Esophagus (tissue), 2 donors: ENCODE data around the gene DOCK8. TPM values are rescaled to one million over a fixed set of nuclear protein-coding genes. Genes with fewer than 3 reads are reported as not detected.
A peak's percentile ranks its signal among the peaks of the same experiment; 100 is the strongest.

Source experiments
- H3K27ac ChIP-seq, 2 donors: one replicate each; pipeline ENCODE4 v1.5.1; 2013; ENCODE audit warnings: low read depth in 2 of 2, mild to moderate bottlenecking in 2 of 2, inconsistent platforms in 1 of 2, low read length in 1 of 2, moderate library complexity in 1 of 2
- H3K27me3 ChIP-seq, 2 donors: one replicate each; pipeline ENCODE4 v1.6.1; 2013; ENCODE audit warnings: low read length in 2 of 2, control low read depth in 1 of 2, mild to moderate bottlenecking in 1 of 2; ENCODE audit not compliant: insufficient read depth in 2 of 2, control insufficient read depth in 1 of 2
- H3K36me3 ChIP-seq, 2 donors: one replicate each; pipeline ENCODE4 v1.6.1; 2013; ENCODE audit warnings: low read length in 1 of 2; ENCODE audit not compliant: control insufficient read depth in 2 of 2, insufficient read depth in 2 of 2
- H3K4me1 ChIP-seq, 2 donors: one replicate each; pipeline ENCODE4 v1.6.1; 2013; ENCODE audit warnings: low read length in 1 of 2; ENCODE audit not compliant: control insufficient read depth in 2 of 2, insufficient read depth in 2 of 2
- H3K4me3 ChIP-seq, 2 donors: one replicate each; pipeline ENCODE4 v1.5.1; 2013; ENCODE audit warnings: low read length in 2 of 2, mild to moderate bottlenecking in 2 of 2, low read depth in 1 of 2, moderate library complexity in 1 of 2
- H3K9me3 ChIP-seq, 2 donors: one replicate each; pipeline ENCODE4 v1.6.1; 2013; ENCODE audit warnings: mild to moderate bottlenecking in 2 of 2, low read depth in 1 of 2, low read length in 1 of 2, moderate library complexity in 1 of 2; ENCODE audit not compliant: control insufficient read depth in 2 of 2, insufficient read depth in 1 of 2
- WGBS, 2 donors: extraction: QIAGEN DNeasy Blood & Tissue Kit; methylation state at CpG; one replicate each; pipeline ENCODE4 v1.1.7; 2013; 5-methylcytosine and 5-hydroxymethylcytosine counted together
- polyA plus RNA-seq, 2 donors: library from polyadenylated mRNA; stranded (reverse); fragments of 200-250 nt; gene quantifications; one replicate each; pipeline ENCODE4 v1.2.3, GENCODE V29; 2013
- donor health status: healthy with polysubstance abuse.
- donor health status: Bipolar disorder and iron deficiency.

Gene DOCK8
- polyA plus RNA-seq, 2 donors = 3.6 to 5.1 TPM

DNA sequence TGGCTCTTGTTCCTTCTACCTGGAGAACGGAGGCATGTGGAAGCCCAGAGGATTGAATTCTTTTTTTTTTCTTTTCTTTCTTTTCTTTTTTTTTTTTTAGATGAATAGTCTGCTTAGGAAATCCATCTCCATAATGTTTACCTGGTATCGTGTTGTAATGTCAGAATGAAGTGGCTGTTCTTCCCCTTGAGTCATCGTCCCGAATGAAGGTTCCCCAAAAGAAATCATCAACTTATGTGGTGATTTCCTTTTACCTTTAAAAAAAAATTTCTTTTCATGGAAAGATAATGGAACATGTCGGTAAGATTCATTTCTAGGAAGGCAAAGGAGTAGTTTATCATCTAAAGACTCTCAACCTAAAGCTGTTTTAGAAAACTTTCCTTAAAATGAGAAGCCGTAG lies 59.7 kb downstream of the DOCK8 start:
- Histone ChIP-seq H3K9me3 (no peaks in the 10 kb centered on the region), H3K4me3 (no peak overlapping the region), H3K4me1 (no peaks in the 10 kb centered on the region), H3K36me3 (no peaks in the 10 kb centered on the region), H3K27me3 (no peaks in the 10 kb centered on the region), H3K27ac (no peak overlapping the region)
- WGBS, 2 donors = 75 to 80% methylated on average over 6 of the region's 6 CpGs

DNA sequence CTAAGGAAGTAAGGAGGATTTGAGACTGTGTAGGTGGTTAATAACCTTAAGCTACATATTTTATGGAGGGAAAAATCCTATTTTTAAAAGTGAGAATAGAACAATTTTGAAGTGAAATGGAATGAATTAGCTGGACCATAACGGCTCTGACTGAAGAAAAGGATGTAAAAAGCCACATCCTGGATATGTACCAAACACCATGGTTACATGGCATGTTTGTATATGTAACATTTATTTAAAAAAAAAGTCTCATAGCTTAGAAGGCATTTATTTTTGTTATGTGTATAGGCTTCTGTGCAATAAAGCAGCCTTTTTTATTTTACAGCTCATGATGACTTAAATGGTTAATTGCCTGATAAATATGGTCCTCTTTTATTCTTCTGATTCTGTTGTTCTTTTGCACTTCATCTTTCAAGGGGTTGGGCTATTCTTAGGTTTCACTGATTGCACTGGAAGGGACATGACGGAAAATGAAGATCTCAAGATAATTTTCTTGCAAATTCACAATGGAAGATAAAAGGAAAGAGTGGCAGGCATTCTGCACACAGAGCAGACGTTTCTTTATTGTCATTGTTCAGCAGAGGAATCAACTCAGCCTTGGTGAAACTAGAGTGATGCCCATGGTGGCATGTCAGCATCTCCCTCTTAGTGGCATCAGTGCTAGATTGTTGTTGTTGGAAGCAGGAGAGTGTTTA lies 63.1 kb downstream of the DOCK8 start:
- no peaks in the 10 kb centered on the region for H3K27me3 ChIP-seq
- no peaks in the 10 kb centered on the region for H3K36me3 ChIP-seq
- H3K9me3 ChIP-seq = no peaks in the 10 kb centered on the region
- no peak overlapping the region for H3K27ac ChIP-seq
- WGBS, 2 donors = 31 to 39% methylated on average over 3 of the region's 3 CpGs
- no peaks in the 10 kb centered on the region for H3K4me1 ChIP-seq
- H3K4me3 ChIP-seq = no peak overlapping the region

DNA sequence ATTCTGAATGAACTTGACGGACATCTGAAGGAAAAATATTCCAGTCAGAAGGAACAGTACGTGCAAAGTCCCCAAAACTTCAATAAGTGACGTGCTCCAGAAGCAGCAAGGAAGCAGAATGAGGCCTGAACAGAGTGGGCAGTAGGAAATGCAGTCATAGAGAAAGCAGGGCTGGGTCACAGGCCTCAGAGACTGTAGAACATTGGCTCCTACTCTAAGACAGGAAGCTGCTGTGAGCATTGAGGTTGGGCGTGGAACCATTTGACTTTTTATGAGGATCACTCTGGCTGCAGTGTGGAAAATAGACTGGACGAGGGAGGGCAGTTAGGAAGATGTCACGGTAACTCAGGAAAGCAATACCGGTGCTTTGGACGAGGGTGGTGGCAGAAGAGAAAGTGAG lies 64.0 kb downstream of the DOCK8 start:
- Histone ChIP-seq H3K9me3 (no peaks in the 10 kb centered on the region), H3K27me3 (no peaks in the 10 kb centered on the region), H3K27ac (no peak overlapping the region), H3K4me1 (no peaks in the 10 kb centered on the region), H3K36me3 (no peaks in the 10 kb centered on the region), H3K4me3 (no peak overlapping the region)
- 71% methylated on average over 8 of the region's 8 CpGs for WGBS, 2 donors

DNA sequence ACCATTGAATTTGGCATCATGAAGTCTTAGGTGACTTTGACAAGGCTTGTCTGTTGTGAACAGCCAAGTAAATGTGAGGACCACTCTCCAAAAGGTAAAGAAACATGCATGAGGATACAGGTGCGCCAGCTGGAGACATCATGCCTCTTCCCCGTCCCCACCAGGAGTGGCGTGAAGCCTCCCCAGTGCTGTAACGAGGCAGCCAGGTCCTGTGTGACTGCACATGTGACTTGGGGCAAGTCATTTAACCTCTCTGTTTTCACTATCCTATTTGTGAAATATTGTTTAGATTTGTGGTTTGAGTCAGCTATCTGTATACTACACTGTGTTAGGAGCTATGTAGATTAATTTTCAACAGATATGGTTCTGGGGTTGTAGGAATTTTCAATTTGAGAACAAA lies 65.0 kb downstream of the DOCK8 start:
- 62 to 80% methylated on average over 4 of the region's 4 CpGs for WGBS, 2 donors
- no peaks in the 10 kb centered on the region for H3K9me3 ChIP-seq
- H3K4me1 ChIP-seq = no peaks in the 10 kb centered on the region
- no peak overlapping the region for H3K4me3 ChIP-seq
- no peak overlapping the region for H3K27ac ChIP-seq
- H3K27me3 ChIP-seq = no peaks in the 10 kb centered on the region
- H3K36me3 ChIP-seq = no peaks in the 10 kb centered on the region

DNA sequence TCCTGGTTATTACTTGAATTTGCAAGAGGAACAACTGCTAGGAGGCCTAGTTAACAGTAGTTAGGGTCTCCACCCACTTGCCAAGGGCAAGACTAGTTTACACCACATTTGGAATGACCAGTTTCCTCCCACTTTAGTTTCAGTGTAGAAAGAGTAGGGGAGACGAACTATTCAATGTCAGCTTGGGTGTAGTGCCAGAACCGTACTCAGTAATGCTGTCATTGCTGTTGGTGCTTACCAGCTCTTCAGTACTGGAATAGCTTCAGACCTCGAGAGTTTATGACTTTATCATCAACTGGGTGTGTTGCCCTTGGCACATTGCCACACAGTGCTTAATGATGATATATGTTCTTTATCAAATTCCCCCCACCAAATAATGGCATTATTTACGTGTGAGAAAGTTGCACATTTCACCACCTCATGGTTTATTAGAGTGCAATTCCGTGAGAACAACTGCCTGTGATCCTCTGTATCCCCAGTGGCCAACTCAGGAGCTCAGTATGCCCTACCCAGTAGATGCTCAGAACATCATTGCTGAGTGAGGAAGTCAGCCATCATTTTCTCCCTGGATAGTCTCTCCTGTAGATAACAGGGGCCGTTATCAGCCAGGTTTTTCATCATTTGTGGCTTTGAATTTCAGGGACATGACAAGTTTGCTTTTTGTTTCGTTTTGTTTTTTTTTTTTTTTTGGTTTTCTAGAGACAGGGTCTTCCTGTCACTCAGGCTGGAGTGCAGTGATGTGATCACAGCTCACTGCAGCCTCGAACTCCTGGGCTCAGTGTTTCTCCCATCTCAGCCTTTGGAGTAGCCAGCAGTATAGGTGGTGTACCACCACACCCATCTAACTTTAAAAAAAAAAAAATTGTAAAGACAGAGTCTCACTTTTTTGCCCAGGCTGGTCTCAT lies 67.3 kb downstream of the DOCK8 start:
- H3K4me3 ChIP-seq = no peak overlapping the region
- no peaks in the 10 kb centered on the region for H3K36me3 ChIP-seq
- no peaks in the 10 kb centered on the region for H3K9me3 ChIP-seq
- H3K27ac ChIP-seq = no peak overlapping the region
- WGBS, 2 donors = 50 to 53% methylated on average over 8 of the region's 8 CpGs
- H3K4me1 ChIP-seq = no peaks in the 10 kb centered on the region
- no peaks in the 10 kb centered on the region for H3K27me3 ChIP-seq

DNA sequence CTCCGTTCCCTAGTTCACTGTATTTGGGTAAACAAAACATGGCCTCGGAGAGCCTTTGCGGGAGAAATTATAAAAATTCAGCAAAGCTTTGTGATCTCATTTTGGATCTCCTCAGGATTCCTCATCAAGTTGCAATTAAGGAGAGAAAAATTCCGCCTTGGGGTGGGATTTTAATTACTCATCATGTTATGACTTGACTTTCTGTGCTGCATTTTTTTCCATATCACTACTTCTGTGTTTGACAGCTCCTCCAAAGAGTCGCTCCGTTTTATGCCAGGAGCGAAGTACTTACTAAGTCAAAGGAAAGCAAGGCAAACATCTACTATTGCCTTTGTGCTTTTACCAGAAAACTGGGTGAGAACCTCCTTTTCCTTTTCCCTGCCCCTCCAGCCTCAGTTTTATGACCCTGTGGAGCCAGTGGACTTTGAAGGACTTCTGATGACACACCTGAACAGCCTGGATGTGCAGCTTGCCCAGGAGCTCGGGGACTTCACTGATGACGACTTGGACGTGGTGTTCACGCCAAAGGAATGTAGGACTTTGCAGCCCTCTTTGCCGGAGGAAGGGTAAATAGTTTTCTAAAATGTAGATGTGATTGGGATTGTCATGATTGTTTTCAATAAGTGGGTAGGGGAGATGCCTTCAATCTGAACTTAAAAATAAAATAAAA lies 71.5 kb downstream of the DOCK8 start:
- no peak overlapping the region for H3K27ac ChIP-seq
- H3K9me3 ChIP-seq = no peaks in the 10 kb centered on the region

DNA sequence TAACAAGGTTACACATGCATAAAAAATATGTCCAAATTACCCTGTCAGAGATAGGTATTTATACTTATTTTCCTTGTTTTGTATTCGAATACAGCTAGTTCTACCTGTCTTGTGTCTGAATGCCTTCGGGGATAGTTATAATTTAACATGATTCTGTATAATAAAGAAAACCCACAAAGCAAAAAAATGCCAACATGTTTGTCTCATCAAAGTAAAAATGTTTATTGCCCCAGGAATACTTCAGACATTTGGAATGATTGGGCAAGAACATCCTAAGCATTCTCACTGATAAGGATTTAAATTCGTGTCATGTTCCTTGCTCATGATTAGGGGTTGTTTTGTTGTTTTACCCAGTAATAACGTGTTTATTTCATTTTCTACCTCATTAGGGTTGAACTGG lies 74.5 kb downstream of the DOCK8 start:
- WGBS, 2 donors = 36 to 48% methylated on average over 4 of the region's 4 CpGs
- H3K4me1 ChIP-seq = no peaks in the 10 kb centered on the region
- H3K27ac ChIP-seq = no peak overlapping the region

More for the DNA sequence above, 71.5 kb downstream of the DOCK8 start:
- 50 to 55% methylated on average over 12 of the region's 12 CpGs for whole genome bisulfite sequencing, 2 donors
- Histone ChIP-seq H3K36me3 (no peaks in the 10 kb centered on the region), H3K4me3 (peak overlapping the region in 1 of 2 donors; percentile 14), H3K27me3 (no peaks in the 10 kb centered on the region), H3K4me1 (no peaks in the 10 kb centered on the region)

DNA sequence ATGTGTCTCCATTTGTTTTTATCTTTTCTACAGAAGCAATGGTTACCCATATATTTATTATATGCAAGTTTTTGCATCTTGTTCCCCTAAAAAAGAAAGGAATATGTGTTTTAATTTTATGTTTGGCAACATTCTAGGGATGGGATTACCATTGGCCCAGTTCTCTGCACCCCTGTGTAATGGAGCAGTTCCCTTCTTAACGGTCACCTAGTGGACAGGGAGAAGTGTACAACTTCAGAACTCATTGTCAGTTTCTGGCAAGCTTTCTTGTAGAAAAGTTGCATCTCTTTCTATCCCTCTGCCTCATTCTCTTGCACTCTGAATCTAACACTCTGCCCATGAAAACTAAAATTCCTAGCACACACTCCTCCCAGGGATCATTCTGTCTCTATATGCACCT lies 78.2 kb downstream of the DOCK8 start:
- no peaks in the 10 kb centered on the region for H3K9me3 ChIP-seq
- H3K27ac ChIP-seq = no peak overlapping the region
- H3K36me3 ChIP-seq = no peaks in the 10 kb centered on the region
- no peak overlapping the region for H3K4me3 ChIP-seq
- peaks cover 2 to 4% of the 10 kb centered on the region in 2 donors for H3K4me1 ChIP-seq
- 74 to 78% methylated on average over 1 of the region's 1 CpG for WGBS, 2 donors
- no peaks in the 10 kb centered on the region for H3K27me3 ChIP-seq

More for the DNA sequence above, 74.5 kb downstream of the DOCK8 start:
- Histone ChIP-seq H3K4me3 (no peak overlapping the region), H3K27me3 (no peaks in the 10 kb centered on the region), H3K9me3 (no peaks in the 10 kb centered on the region), H3K36me3 (no peaks in the 10 kb centered on the region)

DNA sequence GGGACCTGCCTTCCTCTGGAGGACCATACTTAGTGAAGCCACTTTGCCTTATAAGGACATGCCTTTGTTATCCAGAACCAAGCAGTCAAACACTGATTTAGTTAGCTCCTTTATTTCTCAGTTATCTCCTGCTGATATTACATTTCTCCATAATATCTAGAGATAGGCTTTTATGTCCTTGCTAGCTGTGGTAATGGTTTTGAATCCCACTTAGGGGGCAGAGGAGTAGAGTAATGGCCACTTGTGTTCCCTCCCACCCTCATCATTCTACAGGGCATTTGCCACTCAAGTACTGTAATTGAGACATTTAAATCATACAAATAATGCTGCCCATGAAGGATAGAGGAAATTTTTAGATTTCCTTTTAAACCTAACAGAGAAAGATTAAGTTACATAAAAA lies 80.9 kb downstream of the DOCK8 start:
- no peaks in the 10 kb centered on the region for H3K9me3 ChIP-seq
- H3K4me1 ChIP-seq = peaks cover 2 to 4% of the 10 kb centered on the region in 2 donors
- no peaks in the 10 kb centered on the region for H3K36me3 ChIP-seq
- H3K27me3 ChIP-seq = no peaks in the 10 kb centered on the region
- no peak overlapping the region for H3K4me3 ChIP-seq
- H3K27ac ChIP-seq = no peak overlapping the region
